K562 (cell line): ENCODE data around the gene NCKIPSD. TPM values are rescaled to one million over a fixed set of nuclear protein-coding genes. Genes with fewer than 3 reads are reported as not detected.

Source experiments
- microRNA-seq: library from miRNA; unstranded; fragments of <30 nt; microRNA quantifications from one replicate; pipeline ENCODE4, GENCODE V29; 2018; ENCODE audit warnings: borderline microRNAs expressed
- polyA plus RNA-seq, 8 experiments: library from polyadenylated mRNA; depleted of rRNA in 4 of 8; stranded (reverse) in 5 of 8; unstranded in 3 of 8; fragments of >200 nt; fragmentation: Nextera tagmentation in 2 of 8; fragmentation: Illumina TruSeq in 1 of 8; extraction: Ambion mirVana in 2 of 8; extraction: Trizol in 1 of 8; gene quantifications; 2 replicates each; pipeline versions ENCODE4 v1.2.1 to v1.2.3, GENCODE V29; 2011 to 2014; ENCODE audit warnings: inconsistent platforms in 1 of 8, missing spikeins in 1 of 8
- small RNA-seq: library from RNA; depleted of rRNA; stranded (forward); fragments of <200 nt; gene quantifications from one replicate; pipeline ENCODE3, GENCODE V24; 2014
- total RNA-seq, 7 experiments: library from RNA; depleted of rRNA in 6 of 7; stranded (reverse); fragments of >200 nt in 6 of 7; fragmentation: Illumina TruSeq in 2 of 7; extraction: Trizol in 2 of 7; gene quantifications; 2 replicates each; pipeline versions ENCODE4 v1.2.1 to v1.2.3, GENCODE V29; 2011 to 2021; ENCODE audit warnings: low replicate concordance in 1 of 7

NCKIPSD gene
- total and polyA plus RNA-seq, 9 of the 15 experiments (the other 6 are each of a cell fraction or from before 2014, with no cell fraction given) = 0.49 to 24.4 (median 12.3) TPM

Small RNAs within 50 kb of the gene (microRNA-seq; reads per million reads assigned to microRNA genes)
- not detected for gene MIR4793

Small RNAs within 50 kb of the gene (small RNA-seq; reads per million reads assigned to genes)
- gene AC141002.1 = not detected

Other genes starting within 250 kb of the NCKIPSD start
Only the 7 nearest of the 15 such genes appear.
- not detected in 2 replicates for gene UCN2, start 122.1 kb downstream of the NCKIPSD start, total RNA-seq (2014; rRNA removed)
- gene UCN2, start 122.1 kb downstream of the NCKIPSD start, total RNA-seq (2014; rRNA removed; fragmentation: Illumina TruSeq; extraction: Trizol) = not detected in 2 replicates
- gene UCN2, start 122.1 kb downstream of the NCKIPSD start, total RNA-seq (2015; rRNA removed; fragmentation: Illumina TruSeq; extraction: Trizol) = not detected in 2 replicates
- 0.11 TPM in 1 of 2 replicates, not detected in the other for gene UCN2, start 122.1 kb downstream of the NCKIPSD start, total RNA-seq (2021)
- gene UCN2, start 122.1 kb downstream of the NCKIPSD start, polyA plus RNA-seq (2011; rRNA removed) = 0.05 and 0.08 TPM in 2 replicates
- gene UCN2, start 122.1 kb downstream of the NCKIPSD start, polyA plus RNA-seq (2014; fragmentation: Illumina TruSeq; extraction: Trizol) = not detected in 2 replicates
- gene UCN2, start 122.1 kb downstream of the NCKIPSD start, polyA plus RNA-seq (2014; fragmentation: Nextera tagmentation; extraction: Ambion mirVana) = not detected
- gene UCN2, start 122.1 kb downstream of the NCKIPSD start, polyA plus RNA-seq (2014; rRNA removed) = not detected in 2 replicates
- 0.09 and 0.61 TPM in 2 replicates for gene COL7A1, start 90.6 kb downstream of the NCKIPSD start, total RNA-seq (2014; rRNA removed)
- 0.03 TPM in 1 of 2 replicates, not detected in the other for gene COL7A1, start 90.6 kb downstream of the NCKIPSD start, total RNA-seq (2014; rRNA removed; fragmentation: Illumina TruSeq; extraction: Trizol)
- 0.14 and 0.38 TPM in 2 replicates for gene COL7A1, start 90.6 kb downstream of the NCKIPSD start, total RNA-seq (2015; rRNA removed; fragmentation: Illumina TruSeq; extraction: Trizol)
- gene COL7A1, start 90.6 kb downstream of the NCKIPSD start, total RNA-seq (2021) = 0.31 and 0.49 TPM in 2 replicates
- 0.39 and 0.83 TPM in 2 replicates for gene COL7A1, start 90.6 kb downstream of the NCKIPSD start, polyA plus RNA-seq (2011; rRNA removed)
- gene COL7A1, start 90.6 kb downstream of the NCKIPSD start, polyA plus RNA-seq (2014; fragmentation: Illumina TruSeq; extraction: Trizol) = 0.17 and 0.43 TPM in 2 replicates
- not detected for gene COL7A1, start 90.6 kb downstream of the NCKIPSD start, polyA plus RNA-seq (2014; fragmentation: Nextera tagmentation; extraction: Ambion mirVana)
- gene COL7A1, start 90.6 kb downstream of the NCKIPSD start, polyA plus RNA-seq (2014; rRNA removed) = 0.28 and 0.66 TPM in 2 replicates
- 237 and 300 TPM in 2 replicates for gene UQCRC1, start 76.3 kb downstream of the NCKIPSD start, total RNA-seq (2014; rRNA removed)
- 167 and 219 TPM in 2 replicates for gene UQCRC1, start 76.3 kb downstream of the NCKIPSD start, total RNA-seq (2014; rRNA removed; fragmentation: Illumina TruSeq; extraction: Trizol)
- gene UQCRC1, start 76.3 kb downstream of the NCKIPSD start, total RNA-seq (2015; rRNA removed; fragmentation: Illumina TruSeq; extraction: Trizol) = 249 and 268 TPM in 2 replicates
- 288 and 299 TPM in 2 replicates for gene UQCRC1, start 76.3 kb downstream of the NCKIPSD start, total RNA-seq (2021)
- 424 and 448 TPM in 2 replicates for gene UQCRC1, start 76.3 kb downstream of the NCKIPSD start, polyA plus RNA-seq (2011; rRNA removed)
- gene UQCRC1, start 76.3 kb downstream of the NCKIPSD start, polyA plus RNA-seq (2014; fragmentation: Illumina TruSeq; extraction: Trizol) = 253 and 318 TPM in 2 replicates
- 100 to 1,000 TPM; 125 to 181 TPM for gene UQCRC1, start 76.3 kb downstream of the NCKIPSD start, polyA plus RNA-seq (2014; fragmentation: Nextera tagmentation; extraction: Ambion mirVana)
- 274 and 293 TPM in 2 replicates for gene UQCRC1, start 76.3 kb downstream of the NCKIPSD start, polyA plus RNA-seq (2014; rRNA removed)
- gene TMEM89, start 64.1 kb downstream of the NCKIPSD start, total RNA-seq (2014; rRNA removed) = not detected in 2 replicates
- not detected in 2 replicates for gene TMEM89, start 64.1 kb downstream of the NCKIPSD start, total RNA-seq (2014; rRNA removed; fragmentation: Illumina TruSeq; extraction: Trizol)
- not detected in 2 replicates for gene TMEM89, start 64.1 kb downstream of the NCKIPSD start, total RNA-seq (2015; rRNA removed; fragmentation: Illumina TruSeq; extraction: Trizol)
- gene TMEM89, start 64.1 kb downstream of the NCKIPSD start, total RNA-seq (2021) = not detected in 2 replicates
- gene TMEM89, start 64.1 kb downstream of the NCKIPSD start, polyA plus RNA-seq (2011; rRNA removed) = not detected in 2 replicates
- not detected in 2 replicates for gene TMEM89, start 64.1 kb downstream of the NCKIPSD start, polyA plus RNA-seq (2014; fragmentation: Illumina TruSeq; extraction: Trizol)
- gene TMEM89, start 64.1 kb downstream of the NCKIPSD start, polyA plus RNA-seq (2014; fragmentation: Nextera tagmentation; extraction: Ambion mirVana) = not detected
- gene TMEM89, start 64.1 kb downstream of the NCKIPSD start, polyA plus RNA-seq (2014; rRNA removed) = not detected in 2 replicates
- gene SLC26A6, start 50.5 kb downstream of the NCKIPSD start, total RNA-seq (2014; rRNA removed) = 14.8 and 22.2 TPM in 2 replicates
- gene SLC26A6, start 50.5 kb downstream of the NCKIPSD start, total RNA-seq (2014; rRNA removed; fragmentation: Illumina TruSeq; extraction: Trizol) = 7.1 and 10.5 TPM in 2 replicates
- gene SLC26A6, start 50.5 kb downstream of the NCKIPSD start, total RNA-seq (2015; rRNA removed; fragmentation: Illumina TruSeq; extraction: Trizol) = 11.9 and 12.4 TPM in 2 replicates
- 26.5 and 27.2 TPM in 2 replicates for gene SLC26A6, start 50.5 kb downstream of the NCKIPSD start, total RNA-seq (2021)
- 20.4 and 42.8 TPM in 2 replicates for gene SLC26A6, start 50.5 kb downstream of the NCKIPSD start, polyA plus RNA-seq (2011; rRNA removed)
- 19.7 and 21.0 TPM in 2 replicates for gene SLC26A6, start 50.5 kb downstream of the NCKIPSD start, polyA plus RNA-seq (2014; fragmentation: Illumina TruSeq; extraction: Trizol)
- gene SLC26A6, start 50.5 kb downstream of the NCKIPSD start, polyA plus RNA-seq (2014; fragmentation: Nextera tagmentation; extraction: Ambion mirVana) = 1 to 10 TPM; 2.1 to 4.5 TPM
- gene SLC26A6, start 50.5 kb downstream of the NCKIPSD start, polyA plus RNA-seq (2014; rRNA removed) = 24.8 and 26.6 TPM in 2 replicates
- 0.64 and 0.98 TPM in 2 replicates for gene CELSR3, start 23.0 kb downstream of the NCKIPSD start, total RNA-seq (2014; rRNA removed)
- gene CELSR3, start 23.0 kb downstream of the NCKIPSD start, total RNA-seq (2014; rRNA removed; fragmentation: Illumina TruSeq; extraction: Trizol) = 0.47 and 0.48 TPM in 2 replicates
- 0.76 and 0.79 TPM in 2 replicates for gene CELSR3, start 23.0 kb downstream of the NCKIPSD start, total RNA-seq (2015; rRNA removed; fragmentation: Illumina TruSeq; extraction: Trizol)
- gene CELSR3, start 23.0 kb downstream of the NCKIPSD start, total RNA-seq (2021) = 1.6 and 2.1 TPM in 2 replicates
- gene CELSR3, start 23.0 kb downstream of the NCKIPSD start, polyA plus RNA-seq (2011; rRNA removed) = 0.84 and 0.93 TPM in 2 replicates
- 1.1 and 1.5 TPM in 2 replicates for gene CELSR3, start 23.0 kb downstream of the NCKIPSD start, polyA plus RNA-seq (2014; fragmentation: Illumina TruSeq; extraction: Trizol)
- gene CELSR3, start 23.0 kb downstream of the NCKIPSD start, polyA plus RNA-seq (2014; fragmentation: Nextera tagmentation; extraction: Ambion mirVana) = under 1 TPM; 0.10 to 0.20 TPM
- gene CELSR3, start 23.0 kb downstream of the NCKIPSD start, polyA plus RNA-seq (2014; rRNA removed) = 1.3 and 2.7 TPM in 2 replicates
- gene IP6K2, start 31.3 kb upstream of the NCKIPSD start, total RNA-seq (2014; rRNA removed) = 46.1 and 50.4 TPM in 2 replicates
- gene IP6K2, start 31.3 kb upstream of the NCKIPSD start, total RNA-seq (2014; rRNA removed; fragmentation: Illumina TruSeq; extraction: Trizol) = 37.6 and 38.9 TPM in 2 replicates
- gene IP6K2, start 31.3 kb upstream of the NCKIPSD start, total RNA-seq (2015; rRNA removed; fragmentation: Illumina TruSeq; extraction: Trizol) = 46.9 and 48.8 TPM in 2 replicates
- gene IP6K2, start 31.3 kb upstream of the NCKIPSD start, total RNA-seq (2021) = 41.3 and 48.0 TPM in 2 replicates
- gene IP6K2, start 31.3 kb upstream of the NCKIPSD start, polyA plus RNA-seq (2011; rRNA removed) = 60.2 and 102 TPM in 2 replicates
- 57.1 and 79.3 TPM in 2 replicates for gene IP6K2, start 31.3 kb upstream of the NCKIPSD start, polyA plus RNA-seq (2014; fragmentation: Illumina TruSeq; extraction: Trizol)
- 10 to 100 TPM; 19.6 to 26.3 TPM for gene IP6K2, start 31.3 kb upstream of the NCKIPSD start, polyA plus RNA-seq (2014; fragmentation: Nextera tagmentation; extraction: Ambion mirVana)
- gene IP6K2, start 31.3 kb upstream of the NCKIPSD start, polyA plus RNA-seq (2014; rRNA removed) = 69.6 and 78.1 TPM in 2 replicates